ENCODE data around the gene TNFRSF8.

TNFRSF8 gene

DNA sequence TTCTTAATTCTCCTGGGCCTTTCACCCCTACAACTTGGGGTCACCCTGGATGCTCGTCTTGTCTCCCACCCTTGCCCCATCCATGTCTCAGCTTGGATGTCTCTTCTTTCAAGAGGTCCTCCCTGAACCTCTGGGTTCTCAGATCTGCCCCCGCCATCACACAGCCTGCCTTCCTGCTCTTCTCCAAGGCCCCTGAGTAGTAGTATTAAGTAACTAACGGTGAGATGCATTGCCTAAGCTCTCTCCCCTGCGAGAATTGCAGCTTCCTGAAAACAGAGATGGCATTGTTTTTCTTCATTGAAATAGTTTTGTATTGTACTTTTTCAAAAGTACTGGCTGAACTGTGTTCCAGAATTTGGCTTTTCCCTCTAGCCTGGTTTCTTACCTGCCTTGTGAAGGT, 27.8 kb upstream of the TNFRSF8 start:
- H2AFZ ChIP-seq (ENCODE audit: low read depth, low read length, severe bottlenecking): no peak overlapping the region
- no peak overlapping the region for H3K4me2 ChIP-seq (ENCODE audit: low read depth, low read length, poor library complexity, severe bottlenecking)
- H3K36me3 ChIP-seq (ENCODE audit: low read length): no peaks in the 10 kb centered on the region
- H4K20me1 ChIP-seq (ENCODE audit: low read depth, low read length): no peaks in the 10 kb centered on the region
- H3K9me2 ChIP-seq (replicated peaks; ENCODE audit: insufficient read depth, low read length): no peaks in the 10 kb centered on the region
- no peaks in the 10 kb centered on the region for H3K79me2 ChIP-seq (ENCODE audit: insufficient read depth, low read length)
- H3K27ac ChIP-seq (ENCODE audit: low read depth, low read length): no peak overlapping the region
- no peak overlapping the region for H3K4me3 ChIP-seq (ENCODE audit: insufficient read depth, low read length, poor library complexity, severe bottlenecking)
- H3K9me3 ChIP-seq (ENCODE audit: insufficient read depth, low read length): no peaks in the 10 kb centered on the region
- TF ChIP-seq, protein P1, sequence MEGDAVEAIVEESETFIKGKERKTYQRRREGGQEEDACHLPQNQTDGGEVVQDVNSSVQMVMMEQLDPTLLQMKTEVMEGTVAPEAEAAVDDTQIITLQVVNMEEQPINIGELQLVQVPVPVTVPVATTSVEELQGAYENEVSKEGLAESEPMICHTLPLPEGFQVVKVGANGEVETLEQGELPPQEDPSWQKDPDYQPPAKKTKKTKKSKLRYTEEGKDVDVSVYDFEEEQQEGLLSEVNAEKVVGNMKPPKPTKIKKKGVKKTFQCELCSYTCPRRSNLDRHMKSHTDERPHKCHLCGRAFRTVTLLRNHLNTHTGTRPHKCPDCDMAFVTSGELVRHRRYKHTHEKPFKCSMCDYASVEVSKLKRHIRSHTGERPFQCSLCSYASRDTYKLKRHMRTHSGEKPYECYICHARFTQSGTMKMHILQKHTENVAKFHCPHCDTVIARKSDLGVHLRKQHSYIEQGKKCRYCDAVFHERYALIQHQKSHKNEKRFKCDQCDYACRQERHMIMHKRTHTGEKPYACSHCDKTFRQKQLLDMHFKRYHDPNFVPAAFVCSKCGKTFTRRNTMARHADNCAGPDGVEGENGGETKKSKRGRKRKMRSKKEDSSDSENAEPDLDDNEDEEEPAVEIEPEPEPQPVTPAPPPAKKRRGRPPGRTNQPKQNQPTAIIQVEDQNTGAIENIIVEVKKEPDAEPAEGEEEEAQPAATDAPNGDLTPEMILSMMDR (IDR thresholded peaks at IDR 0.05; ENCODE audit: insufficient read depth, low read length, poor library complexity, severe bottlenecking): no peak
- TF ChIP-seq EZH2phosphoT487 (conservative IDR thresholded peaks at IDR 0.05; ENCODE audit: low read length): no peak
- no peaks in the 10 kb centered on the region for H3K27me3 ChIP-seq (ENCODE audit: low read length)
- no peak overlapping the region for H3K9ac ChIP-seq (ENCODE audit: low read length)
- H3F3A ChIP-seq (ENCODE audit: insufficient read depth): peaks cover 9% of the 10 kb centered on the region

DNA sequence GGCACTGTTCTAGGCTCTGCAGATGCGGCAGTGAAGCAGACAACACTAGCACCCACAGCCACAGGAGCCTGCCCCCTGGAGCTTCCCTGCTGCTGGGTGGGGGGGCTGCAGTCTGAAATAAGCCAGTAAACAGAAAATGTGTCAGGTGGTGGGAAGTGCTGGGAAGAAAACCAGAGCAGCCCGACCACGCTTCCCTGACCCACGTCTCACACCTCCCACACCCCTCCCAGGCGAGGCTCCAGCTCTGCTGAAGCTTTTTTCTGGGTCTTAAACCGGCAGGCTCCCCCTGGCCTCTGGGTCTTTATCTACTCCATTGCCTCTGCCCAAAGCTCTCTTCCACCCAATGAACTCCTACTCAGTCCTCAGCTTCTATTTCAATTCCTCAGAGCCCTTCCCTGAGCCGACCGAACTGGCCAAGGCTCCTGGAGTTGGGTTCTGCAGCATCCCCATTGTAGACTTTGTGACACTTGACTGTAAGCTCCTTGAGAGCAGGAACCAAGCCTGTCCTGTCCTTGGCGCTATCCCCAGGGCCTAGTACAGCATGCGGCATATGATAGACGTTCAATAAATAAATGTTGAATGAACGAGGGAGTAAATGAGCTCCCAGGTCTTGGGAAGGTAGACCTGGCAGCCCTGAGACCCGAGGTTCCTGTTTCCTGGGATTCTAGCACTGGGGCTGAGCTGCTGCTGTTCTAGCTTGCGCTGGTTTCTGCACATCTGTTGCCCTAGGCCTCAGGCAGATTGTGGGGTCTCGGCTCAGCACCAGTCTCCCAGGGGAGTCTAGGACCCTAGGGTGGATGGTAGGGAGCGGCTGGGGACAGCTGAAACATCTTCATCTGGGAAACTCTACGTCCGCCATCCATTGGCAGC, 25.4 kb upstream of the TNFRSF8 start:
- Histone ChIP-seq H3K4me2 (ENCODE audit: low read depth, low read length, poor library complexity, severe bottlenecking) (no peak overlapping the region), H3K4me3 (ENCODE audit: insufficient read depth, low read length, poor library complexity, severe bottlenecking) (no peak overlapping the region), H3K36me3 (ENCODE audit: low read length) (no peaks in the 10 kb centered on the region), H3K9me3 (ENCODE audit: insufficient read depth, low read length) (no peaks in the 10 kb centered on the region), H3K27ac (ENCODE audit: low read depth, low read length) (no peak overlapping the region), H3K9me2 (replicated peaks; ENCODE audit: insufficient read depth, low read length) (no peaks in the 10 kb centered on the region), H3F3A (ENCODE audit: insufficient read depth) (peaks cover 15% of the 10 kb centered on the region), H2AFZ (ENCODE audit: low read depth, low read length, severe bottlenecking) (no peak overlapping the region), H4K20me1 (ENCODE audit: low read depth, low read length) (no peaks in the 10 kb centered on the region), H3K79me2 (ENCODE audit: insufficient read depth, low read length) (no peaks in the 10 kb centered on the region), H3K27me3 (ENCODE audit: low read length) (no peaks in the 10 kb centered on the region), H3K9ac (ENCODE audit: low read length) (no peak overlapping the region)
- no peak for TF ChIP-seq EZH2phosphoT487 (conservative IDR thresholded peaks at IDR 0.05; ENCODE audit: low read length)
- TF ChIP-seq, protein P1 (IDR thresholded peaks at IDR 0.05; ENCODE audit: insufficient read depth, low read length, poor library complexity, severe bottlenecking): no peak

DNA sequence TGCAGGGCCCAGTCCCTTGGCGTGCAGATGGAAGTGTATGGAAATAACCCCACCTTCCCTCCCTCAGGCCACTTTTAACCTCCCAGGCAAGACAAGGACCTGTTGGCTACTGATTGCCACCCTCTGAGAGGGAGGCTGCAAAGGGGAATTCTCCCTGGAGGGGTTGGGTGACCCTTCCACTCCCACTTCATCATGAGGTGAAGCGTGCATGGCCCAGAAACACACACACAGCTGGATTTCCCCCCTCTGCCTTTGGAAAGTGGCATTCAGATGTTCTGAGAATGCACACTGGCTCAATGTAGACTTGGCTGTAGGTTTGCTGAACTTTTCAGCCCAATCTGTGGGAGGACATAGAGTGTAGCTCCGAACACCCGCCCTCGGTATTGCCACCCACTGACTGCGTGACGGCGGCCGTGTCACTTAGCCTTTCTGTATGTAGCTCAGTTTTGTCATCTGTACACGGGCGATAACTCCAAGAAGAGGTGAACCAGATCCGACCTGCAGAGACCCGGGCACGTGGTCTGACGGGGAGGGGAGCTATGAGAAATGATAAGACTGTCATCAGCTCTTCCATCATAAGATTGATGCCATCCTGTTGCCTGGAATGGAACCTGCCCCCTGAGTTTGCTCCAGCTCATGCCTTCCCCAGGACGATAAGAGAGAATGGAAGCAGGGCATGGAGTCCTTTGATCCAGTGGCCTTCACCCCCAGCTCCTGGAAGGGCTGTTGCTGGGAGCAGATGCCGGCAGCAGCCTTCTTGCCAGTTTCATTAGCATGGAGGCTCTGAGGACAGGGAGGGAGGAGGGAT, 24.5 kb upstream of the TNFRSF8 start:
- TF ChIP-seq, protein P1 (IDR thresholded peaks at IDR 0.05; ENCODE audit: insufficient read depth, low read length, poor library complexity, severe bottlenecking): no peak
- TF ChIP-seq EZH2phosphoT487 (conservative IDR thresholded peaks at IDR 0.05; ENCODE audit: low read length): no peak
- H4K20me1 ChIP-seq (ENCODE audit: low read depth, low read length): no peaks in the 10 kb centered on the region
- no peak overlapping the region for H2AFZ ChIP-seq (ENCODE audit: low read depth, low read length, severe bottlenecking)
- no peak overlapping the region for H3K4me2 ChIP-seq (ENCODE audit: low read depth, low read length, poor library complexity, severe bottlenecking)
- no peaks in the 10 kb centered on the region for H3K79me2 ChIP-seq (ENCODE audit: insufficient read depth, low read length)
- no peaks in the 10 kb centered on the region for H3K27me3 ChIP-seq (ENCODE audit: low read length)
- H3F3A ChIP-seq (ENCODE audit: insufficient read depth): peaks cover 15% of the 10 kb centered on the region
- no peak overlapping the region for H3K4me3 ChIP-seq (ENCODE audit: insufficient read depth, low read length, poor library complexity, severe bottlenecking)
- no peaks in the 10 kb centered on the region for H3K9me3 ChIP-seq (ENCODE audit: insufficient read depth, low read length)
- no peak overlapping the region for H3K9ac ChIP-seq (ENCODE audit: low read length)
- no peaks in the 10 kb centered on the region for H3K36me3 ChIP-seq (ENCODE audit: low read length)
- no peaks in the 10 kb centered on the region for H3K9me2 ChIP-seq (replicated peaks; ENCODE audit: insufficient read depth, low read length)
- H3K27ac ChIP-seq (ENCODE audit: low read depth, low read length): no peak overlapping the region

Data from SU-DHL-6 (cell line).